Measurements from ENCODE around the gene RETREG1.
"Not testable (repeated sequence)": the region's sequence is repeated elsewhere in the genome, so short reads cannot be mapped to it uniquely, and the experiment has no call there.

RETREG1 gene

DNA sequence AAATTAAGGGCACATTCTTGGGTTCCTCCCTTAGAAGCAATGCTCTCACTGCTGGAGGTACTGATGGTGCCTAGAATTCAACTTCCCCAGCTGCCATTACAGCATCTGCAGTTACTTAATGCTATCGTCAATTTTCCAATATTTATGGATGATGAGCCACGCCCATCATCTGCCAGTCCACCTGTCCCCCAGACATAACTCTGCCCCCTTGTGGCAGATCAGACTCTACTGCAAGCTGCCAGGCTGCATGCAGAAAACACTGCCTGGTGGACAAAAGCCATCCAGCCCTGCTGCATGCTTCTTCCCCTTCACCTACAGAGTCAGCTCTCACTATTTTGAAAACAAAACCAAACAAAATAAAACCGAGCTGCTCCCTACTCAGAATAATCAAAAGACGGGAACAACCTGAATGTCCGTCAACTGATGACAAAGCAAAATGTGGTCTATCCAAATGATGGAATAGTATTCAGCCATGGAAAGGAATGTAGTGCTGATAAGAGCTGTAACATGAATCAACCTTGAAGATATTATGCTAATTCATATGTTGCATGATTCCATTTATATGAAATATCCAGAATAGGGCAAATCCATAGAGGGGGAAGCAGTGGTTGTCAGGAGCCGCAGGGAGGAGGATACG, 66.4 kb downstream of the RETREG1 start:
- DNase-seq, result peak; percentile 31

DNA sequence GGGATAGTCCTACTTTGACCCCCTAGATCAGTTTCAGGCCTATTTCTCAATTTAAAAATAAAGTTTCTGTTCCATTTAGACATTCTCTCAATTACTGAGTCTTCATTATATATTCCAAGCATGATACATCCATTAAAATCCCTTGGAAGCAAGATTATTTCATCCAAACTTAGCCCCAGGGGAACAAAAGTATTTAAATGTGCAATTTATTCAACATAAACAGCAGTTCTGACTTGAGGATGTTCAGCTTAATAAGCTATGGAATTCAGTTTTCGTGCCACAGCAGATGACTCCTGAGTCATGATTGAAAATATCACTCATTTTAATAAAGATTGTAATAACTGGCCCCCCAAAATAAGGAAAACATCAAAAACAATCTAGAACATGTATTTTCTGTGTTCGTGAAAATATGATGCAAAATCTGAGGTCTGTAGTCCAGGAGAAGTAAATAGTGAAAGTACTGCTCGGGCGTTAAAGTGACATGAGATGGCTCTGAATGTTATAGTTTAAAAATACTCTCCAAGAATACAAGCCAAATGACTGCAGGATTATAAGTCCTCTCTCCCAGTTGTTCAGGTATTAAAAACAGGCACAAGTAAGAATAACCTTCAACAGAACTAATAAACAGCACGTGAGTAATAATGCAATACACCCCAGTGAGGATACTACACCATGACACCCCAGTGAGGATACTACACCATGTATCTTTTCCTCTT, 67.1 kb downstream of the RETREG1 start:
- no peak for DNase-seq

DNA sequence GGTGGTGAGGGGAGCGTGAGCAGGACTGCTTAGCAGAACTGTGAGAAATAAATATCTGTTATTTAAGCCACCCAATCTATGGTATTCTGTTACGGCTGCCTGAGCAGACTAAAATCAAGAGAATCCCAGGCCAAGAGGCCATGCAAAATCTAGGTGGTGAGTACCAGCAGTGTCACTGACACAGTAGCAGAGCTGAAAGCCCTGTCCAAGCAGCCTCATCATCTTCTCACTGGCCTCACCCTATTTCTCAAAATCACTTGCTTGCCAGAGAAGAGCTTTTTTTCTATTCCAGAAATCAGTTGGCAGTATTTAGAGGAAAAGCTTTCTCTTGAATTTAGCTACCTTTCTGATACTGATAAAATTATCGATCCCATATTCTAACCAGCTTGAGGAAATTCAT, 68.0 kb downstream of the RETREG1 start:
- DNase-seq, result no peak

DNA sequence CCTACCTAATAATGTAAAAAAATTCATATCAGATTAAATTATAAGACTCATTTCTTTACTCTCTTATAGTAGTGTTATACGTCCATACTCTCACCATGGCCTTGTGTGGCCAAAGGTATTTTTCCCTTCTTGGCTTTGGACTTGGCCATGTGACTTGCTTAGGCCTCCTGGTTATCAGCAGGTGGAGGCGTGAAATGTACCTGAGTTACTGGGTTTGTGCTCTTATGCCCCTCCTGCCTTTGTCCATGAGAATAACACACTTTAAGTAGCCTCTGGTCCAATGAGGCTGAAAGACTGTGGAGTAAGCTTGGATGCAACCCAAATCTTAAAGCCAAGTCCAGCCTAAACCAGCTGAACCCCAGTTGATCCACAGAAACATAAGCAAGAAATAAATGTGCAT, 68.7 kb downstream of the RETREG1 start:
- DNase-seq, result no peak

GRCh38 chr5:16547200-16547842, 69.5 kb downstream of the RETREG1 start:
- DNase-seq, result no peak

DNA sequence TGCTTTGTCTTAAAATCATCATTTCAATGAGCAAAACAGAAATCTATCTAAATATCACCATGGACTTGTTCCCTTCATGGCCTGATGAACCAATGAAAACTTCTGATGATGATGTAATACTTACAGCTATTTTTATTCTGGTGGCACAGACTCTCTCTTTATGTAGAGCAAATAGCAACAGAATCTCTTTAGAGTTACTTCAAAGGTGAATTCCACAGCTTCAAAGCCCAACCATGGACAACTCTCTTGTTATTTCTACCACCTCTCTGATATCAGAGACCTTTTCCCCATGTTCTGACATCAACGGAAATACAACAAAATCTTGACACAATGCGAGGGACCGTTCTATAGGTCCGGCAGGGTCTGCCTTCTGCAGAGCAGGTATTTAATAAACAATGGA, 70.1 kb downstream of the RETREG1 start:
- no peak for DNase-seq

GRCh38 chr5:16544607-16545374, 72.0 kb downstream of the RETREG1 start:
- no peak for DNase-seq

- not testable (repeated sequence) for DNase-seq
These were observed 73.6 kb downstream of the RETREG1 start for GRCh38 chr5:16543206-16543605.

DNA sequence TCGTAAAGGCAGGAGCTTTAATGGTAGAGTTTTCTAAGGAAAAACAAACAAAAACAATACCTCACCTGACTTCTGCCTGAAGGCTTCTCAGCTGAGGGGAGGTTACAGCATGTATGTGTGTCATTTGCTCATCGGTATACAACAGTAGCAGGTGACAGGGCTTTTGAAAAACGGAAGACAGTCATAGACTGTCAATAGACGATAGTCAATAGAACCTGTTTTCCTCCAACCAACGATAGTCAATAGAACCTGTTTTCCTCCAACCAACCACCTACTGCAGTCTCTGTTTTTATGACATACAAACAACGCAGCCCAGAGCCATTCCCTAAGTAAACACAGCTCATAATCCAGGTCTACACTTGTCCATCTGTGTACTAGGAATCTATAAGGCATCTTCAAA, 74.6 kb downstream of the RETREG1 start:
- no peak for DNase-seq

- DNase-seq, result not testable (repeated sequence)
These were observed 75.2 kb downstream of the RETREG1 start for GRCh38 chr5:16541592-16541991.

GRCh38 chr5:16540421-16540820, 76.4 kb downstream of the RETREG1 start:
- no peak for DNase-seq

DNA sequence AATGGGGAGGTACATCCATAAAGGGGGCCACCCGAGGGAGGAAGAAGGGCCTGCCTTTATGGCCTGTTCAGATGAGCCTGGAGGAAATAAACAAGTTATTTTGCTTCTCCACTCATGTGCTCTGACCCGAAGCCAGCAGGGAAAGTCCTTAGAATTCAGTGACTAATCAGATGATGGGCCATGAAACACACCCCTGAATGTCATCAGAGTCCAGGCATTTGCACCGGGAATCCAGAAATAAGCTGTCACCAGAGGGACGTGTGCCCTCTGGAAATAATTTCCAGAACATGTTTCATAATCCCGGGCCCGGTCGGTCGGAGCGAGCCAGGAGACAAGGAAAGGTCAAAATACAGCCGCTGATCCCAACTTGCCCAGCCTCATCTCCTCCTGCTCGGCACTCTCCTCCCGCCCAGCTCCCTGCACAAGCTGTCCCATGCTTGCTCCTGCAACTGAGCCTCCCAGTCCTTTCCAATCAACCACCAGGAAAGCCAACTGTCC, 77.6 kb downstream of the RETREG1 start:
- no peak for DNase-seq

GRCh38 chr5:16538006-16538405, 78.8 kb downstream of the RETREG1 start:
- no peak for DNase-seq

DNA sequence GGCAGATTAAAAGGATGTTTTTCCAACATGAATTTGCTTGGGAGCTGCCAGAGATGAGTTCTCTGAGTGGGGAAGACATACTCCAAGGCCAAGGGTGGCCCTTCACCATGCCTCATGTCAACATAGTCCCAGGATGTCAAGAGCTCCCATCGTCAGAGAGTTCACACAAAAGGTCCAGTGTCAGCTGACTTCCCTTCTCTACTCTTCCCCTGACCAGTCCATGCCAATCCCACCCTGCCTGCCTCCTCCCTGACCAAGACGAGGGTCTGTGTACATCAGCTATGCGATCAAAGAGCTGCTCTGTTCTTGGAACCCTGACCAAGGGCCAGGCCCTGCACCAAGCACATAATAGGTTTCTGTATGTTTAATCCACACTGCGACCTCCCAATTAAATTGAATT, 80.0 kb downstream of the RETREG1 start:
- DNase-seq, result no peak

DNA sequence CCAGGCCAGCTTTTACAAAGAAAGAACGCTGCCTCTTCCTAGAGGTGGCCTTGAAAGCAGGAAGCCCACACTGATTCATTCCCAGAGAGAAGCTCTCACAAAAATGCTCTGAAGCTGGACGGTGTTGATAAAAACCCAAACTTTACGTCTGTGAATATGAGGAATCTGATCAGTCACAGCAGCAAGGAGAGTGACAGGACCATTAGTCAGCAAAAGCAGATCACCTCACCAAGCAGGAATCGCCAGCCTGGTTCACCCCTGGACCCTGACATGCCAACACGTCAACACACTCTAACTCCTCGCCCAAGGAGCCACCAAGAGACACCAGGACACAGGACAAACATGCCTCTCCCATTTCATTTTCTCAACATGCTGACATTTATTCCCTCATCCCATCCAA, 80.6 kb downstream of the RETREG1 start:
- DNase-seq, result no peak

- no peak for DNase-seq
These were observed 82.5 kb downstream of the RETREG1 start for GRCh38 chr5:16534280-16534679.

DNA sequence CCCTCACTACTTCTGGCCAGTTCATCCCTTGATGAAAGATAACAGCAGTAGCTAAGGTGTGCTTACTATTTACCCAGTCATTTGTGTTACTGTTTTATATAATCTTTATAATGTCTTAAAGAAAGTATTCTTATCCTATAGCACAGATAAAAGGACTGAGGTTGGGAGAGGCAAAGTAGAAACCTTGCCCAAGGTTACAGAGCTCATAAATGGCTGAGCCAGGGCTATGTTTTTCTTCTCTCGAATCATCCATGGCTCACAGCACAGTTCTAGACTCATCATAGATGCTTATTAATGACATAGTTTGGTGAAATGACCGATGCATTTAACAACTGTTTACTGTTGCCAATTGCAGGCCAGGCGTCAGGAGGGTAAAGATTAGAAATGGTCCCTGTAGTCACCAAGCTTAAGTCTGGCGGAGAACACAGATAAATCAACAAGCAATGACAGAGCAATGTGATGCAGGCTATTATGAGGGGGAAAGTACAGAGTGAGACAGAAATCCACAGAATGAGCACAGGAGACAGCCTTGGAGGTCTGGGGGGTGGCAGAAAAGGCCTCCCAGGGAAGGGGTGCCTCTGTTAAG, 85.6 kb downstream of the RETREG1 start:
- DNase-seq, result no peak

DNA sequence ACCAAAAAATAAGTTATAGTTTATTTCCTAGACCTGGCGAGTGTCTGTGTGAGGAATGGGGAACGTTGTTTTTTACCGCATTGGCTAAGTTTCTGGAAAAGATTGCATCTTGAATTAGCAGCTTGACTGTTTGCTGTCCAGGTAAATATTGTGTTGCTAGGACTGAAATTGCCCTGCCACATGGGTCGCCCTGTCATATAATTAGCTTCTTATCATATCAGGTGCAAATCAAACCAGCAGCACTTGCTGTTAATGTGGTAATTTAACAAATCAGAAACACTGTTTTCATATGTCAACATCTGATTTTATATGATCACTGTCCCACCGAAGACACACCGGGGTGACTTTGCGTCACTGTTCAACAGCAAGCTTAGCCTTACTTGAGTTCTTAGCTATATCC, 87.5 kb downstream of the RETREG1 start:
- no peak for DNase-seq

- no peak for DNase-seq
These were observed 88.3 kb downstream of the RETREG1 start for GRCh38 chr5:16528382-16529110.

- DNase-seq, result no peak
These were observed 91.1 kb downstream of the RETREG1 start for GRCh38 chr5:16525651-16526050.

DNA sequence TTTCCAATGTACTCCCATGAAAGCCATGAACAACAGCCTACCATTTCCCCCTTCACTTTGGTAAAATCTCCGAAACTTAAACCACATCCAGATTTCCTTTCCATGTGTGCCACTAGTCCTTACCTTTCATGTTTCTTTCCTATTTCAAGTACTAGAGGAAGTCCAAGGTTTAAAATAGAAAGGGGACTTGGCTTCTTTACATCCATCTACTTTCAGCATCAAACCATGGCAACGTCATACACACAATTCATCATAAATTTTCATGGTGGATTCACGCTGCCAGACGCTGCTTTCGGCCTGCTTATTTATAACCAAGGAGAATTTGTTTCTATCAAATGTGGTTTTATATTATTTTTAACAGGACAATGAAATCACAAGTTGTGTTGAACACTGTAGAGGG, 92.5 kb downstream of the RETREG1 start:
- DNase-seq, result no peak
